GM10847 (cell line): ENCODE data around the gene LYG1.

ENCODE experiments used
- POLR2A ChIP-seq: IDR thresholded peaks from 2 replicates; pipeline ENCODE4 v1.6.1; 2011; ENCODE audit not compliant: insufficient read length; ENCODE audit errors: extremely low read depth

Gene LYG1

DNA sequence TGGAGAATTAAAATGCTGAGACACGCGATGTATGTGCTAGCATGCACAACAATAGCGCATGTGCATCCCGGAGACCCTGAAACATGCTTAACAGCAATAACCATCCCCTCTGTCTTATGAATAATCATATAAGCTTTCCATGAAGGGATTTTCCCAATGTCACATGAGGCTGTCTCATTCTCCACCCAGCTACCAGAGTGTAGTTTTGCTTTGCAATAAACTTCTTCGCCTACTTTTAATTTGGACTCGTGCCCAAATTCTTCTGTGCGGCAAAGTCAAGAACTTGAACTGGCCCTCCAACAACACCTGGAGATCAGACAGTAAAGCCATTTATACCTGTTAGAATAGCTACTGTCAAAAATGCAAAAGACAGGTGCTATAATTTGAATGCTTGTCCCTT is 15.5 kb downstream of the LYG1 start:
- TF ChIP-seq POLR2A, result no peak

DNA sequence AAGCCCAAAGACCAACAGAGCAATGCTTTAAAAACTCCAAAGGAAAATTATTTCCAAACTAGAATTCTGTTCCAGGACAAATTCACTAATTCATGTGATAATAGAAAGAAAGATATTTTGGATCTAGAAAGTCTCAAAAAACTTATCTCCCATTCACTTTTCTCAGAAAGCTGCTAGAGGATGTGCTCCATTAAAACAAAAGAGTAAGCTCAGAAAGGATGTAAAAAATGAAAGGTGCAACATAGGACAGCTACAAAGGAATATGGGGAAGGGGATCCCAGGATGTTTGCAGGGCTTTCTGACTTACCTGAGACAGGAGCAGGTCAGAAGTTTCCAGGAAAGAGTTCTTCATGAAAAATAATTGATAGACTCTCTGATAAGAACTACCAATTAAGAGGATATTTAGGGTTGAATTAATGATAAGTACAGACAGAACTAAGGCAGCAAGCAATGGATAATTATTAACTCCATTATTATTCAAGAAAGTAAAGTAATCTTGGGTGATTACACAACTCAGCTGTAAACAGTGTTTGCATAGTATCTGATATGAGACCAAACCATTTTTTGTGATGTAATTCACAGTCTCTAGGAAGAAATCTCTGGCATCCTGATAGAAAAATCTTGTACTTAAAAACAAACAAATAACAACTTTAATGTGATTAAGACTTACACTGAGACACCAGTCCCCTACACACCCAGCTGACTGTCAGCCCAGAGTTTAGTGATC is 20.9 kb downstream of the LYG1 start:
- TF ChIP-seq POLR2A, result no peak

DNA sequence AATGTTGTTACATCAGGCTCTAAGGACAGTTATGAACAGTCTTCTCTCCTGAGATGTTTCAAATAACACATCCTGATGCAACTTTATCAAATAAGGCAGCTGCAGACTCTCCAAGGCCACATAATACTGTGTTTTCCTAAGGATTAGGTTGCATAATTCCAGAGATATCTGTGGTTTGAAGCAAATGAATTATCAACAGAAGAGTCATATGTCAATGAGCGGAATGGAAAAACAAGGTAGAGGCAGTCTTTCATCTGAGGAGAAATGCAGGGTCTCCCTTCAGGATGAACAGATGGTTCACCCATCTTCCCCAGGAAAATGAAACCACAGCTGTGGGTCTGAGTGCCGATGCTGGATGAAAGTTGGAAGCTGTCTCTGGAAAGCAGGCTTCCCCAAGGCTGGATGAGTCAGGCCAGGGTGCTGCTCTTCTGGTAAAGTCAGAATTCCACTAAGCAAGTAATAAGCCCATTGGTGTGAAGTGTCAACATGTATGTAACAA is 22.2 kb downstream of the LYG1 start:
- no peak for TF ChIP-seq POLR2A

DNA sequence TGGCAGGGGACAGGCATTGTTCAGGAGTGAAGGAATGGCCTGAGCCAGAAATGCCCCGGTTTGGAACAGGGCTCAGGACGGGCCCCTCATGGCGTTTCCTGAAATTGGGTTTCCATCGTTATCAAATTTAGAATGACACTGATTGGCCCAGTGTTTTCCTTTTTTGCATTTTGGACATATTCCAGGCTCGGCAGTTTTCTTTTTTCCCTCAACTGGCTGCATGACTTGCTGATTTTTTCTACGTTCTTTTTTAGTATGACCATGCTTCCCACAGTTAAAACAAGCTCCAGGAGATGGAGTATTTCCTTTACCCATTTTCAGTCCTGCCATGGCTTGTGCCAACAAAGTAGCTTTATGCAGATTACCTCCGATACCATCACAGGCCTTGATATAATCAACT is 25.1 kb downstream of the LYG1 start:
- TF ChIP-seq POLR2A, result no peak

DNA sequence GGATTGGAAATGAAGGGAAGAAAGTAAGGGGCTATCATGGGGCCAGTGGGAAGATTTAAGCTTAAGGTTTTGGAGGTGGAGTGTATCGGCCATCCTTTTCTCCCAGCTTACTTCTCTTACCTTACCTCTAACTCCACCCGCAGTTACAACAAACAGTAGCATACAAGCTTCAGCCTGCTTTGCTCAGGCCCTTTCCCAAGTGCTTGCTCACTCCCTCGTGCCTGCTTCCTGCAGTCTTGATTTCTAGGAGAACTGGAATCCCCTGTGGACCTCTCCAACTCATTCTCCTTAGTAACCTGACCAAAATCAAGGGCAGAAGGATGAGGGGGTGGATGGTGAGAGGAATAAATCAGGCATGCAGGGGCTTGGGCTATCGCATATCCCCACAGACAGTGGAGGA is 39.8 kb downstream of the LYG1 start:
- no peak for TF ChIP-seq POLR2A

DNA sequence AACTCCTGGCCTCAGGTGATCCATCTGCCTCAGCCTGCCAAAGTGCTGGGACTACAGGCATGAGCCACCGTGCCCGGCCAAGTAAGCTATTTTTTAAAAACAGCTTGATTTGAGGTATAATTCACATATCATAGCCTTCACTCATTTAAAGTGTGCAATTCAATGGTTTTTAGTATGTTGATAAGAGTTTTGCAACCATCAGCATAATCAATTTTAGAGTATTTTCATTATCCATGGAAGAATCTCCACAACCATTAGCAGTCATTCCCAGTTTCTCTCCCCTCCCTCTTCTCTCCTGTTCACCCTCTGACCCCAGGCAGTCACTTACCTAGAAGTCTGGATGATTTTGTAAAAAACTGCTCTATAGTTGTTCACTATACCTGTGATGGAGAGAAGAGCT is 40.8 kb downstream of the LYG1 start:
- TF ChIP-seq POLR2A, result no peak

DNA sequence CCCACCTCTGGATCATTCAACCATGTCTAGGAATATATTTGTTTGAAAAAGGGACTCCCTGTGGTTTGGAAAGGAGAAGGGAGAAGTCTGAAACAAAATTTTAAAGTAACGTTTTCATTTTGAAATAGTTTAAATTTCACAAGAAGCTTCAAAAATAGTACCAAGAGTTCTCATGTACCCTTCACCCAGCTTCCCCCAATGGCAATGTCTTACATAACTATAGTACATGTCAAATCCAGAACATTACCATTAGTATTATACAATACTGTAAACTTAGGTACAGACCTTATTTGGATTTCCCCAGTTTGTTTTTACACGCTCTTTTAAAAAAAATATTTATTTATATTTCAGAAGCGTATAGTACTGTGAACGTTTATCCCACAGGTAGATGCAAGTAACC is 41.5 kb downstream of the LYG1 start:
- TF ChIP-seq POLR2A, result no peak

DNA sequence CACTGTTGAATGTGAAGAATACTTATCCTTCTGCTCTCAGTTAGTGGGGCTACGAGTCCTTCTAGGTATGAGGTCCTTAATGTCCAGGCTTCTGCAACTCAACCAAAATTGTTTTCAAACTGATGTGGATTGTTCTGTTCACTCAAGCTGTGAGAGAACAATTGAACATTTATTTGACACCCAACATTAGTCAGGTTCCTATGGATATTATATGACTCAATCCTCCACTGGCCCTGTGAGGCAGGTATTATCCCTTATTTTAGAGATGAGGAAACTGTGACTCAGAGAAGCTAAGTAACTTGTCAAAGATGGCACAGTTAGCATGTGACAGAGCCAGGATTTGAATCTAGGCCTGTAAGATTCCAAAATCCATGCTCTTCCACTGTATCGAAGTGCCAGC is 44.3 kb downstream of the LYG1 start:
- TF ChIP-seq POLR2A, result no peak

DNA sequence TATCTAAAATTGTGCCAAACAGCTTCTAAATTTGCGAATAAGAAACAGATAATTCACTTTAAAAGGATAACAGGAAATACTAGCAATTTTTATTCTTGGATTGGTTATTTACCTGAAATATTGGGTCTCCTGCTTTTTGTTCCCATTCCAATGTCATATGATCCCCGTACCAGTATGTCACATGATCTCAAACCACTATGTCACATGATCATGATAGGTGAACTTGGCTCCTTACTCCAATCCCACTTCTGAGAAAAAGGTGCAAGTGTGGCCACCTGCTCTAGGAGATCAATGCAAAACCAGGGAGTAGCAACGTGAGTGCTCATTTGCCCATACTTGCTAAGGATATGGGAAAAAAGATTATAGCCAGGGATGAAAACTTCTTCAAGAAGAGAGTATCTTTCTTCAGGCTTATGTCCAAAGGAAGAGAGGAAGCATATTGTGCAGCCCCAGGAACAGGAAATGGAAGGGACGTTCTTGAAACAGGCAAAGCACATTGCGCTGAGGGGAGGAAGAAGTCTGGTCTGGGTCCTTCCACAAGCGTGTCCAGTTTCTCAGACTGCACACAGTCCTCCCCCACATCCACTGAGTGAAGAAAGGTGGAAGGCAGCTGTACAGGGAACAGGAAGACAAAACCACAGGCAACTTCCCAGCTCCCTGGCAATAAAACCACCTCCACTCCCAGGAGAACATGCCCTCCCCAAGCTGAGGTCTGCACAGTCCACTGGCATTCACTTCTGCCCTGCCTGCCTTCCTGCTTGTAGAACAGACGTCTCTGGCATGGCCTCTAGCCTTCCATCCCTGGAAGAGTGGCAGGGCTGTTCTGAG is 45.3 kb downstream of the LYG1 start, which contains the start of gene LYG2:
TSS of gene LYG2 (minus strand) at position 176 of the 828 bp plus-strand sequence. CDS start 1,406 bp downstream, outside the sequence.
- no peak for TF ChIP-seq POLR2A

DNA sequence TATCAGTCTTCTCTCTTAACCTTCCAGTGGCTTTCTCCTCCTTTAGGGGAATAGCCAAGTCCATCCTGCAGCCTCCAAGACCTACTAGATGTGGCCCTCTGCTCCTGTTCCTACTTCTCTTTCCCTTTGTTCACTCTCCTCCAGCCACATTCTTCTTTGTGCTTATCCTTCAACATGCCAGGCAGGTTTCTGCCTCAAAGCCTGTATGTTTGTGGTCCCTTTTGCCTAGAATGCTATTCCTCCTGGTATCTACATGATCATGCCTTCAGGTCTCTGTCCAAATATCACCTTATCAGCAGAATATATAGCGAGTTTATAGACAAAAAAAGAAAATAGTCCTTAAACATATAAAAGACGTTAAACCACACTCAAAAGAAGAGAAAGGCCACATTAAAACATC is 51.0 kb downstream of the LYG1 start:
- no peak for TF ChIP-seq POLR2A

DNA sequence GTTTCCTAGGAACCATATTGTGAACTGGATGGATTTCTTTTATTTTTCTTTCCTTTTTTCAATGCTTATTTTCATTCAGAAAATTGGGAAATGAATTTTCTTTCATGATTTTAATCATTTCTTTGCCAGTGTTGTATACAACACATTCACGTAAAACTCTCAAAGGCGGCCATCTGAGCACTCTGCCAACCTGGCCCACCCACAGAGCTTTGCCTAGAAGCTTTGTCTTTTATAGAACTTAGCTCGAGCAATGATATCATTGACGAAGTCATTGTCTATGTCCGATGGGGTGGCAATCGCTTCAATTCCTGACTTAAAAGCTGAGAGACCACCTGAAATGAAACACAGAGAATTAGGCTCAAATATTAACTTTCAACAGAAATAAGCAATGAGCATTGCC is 58.8 kb downstream of the LYG1 start:
- no peak for TF ChIP-seq POLR2A

DNA sequence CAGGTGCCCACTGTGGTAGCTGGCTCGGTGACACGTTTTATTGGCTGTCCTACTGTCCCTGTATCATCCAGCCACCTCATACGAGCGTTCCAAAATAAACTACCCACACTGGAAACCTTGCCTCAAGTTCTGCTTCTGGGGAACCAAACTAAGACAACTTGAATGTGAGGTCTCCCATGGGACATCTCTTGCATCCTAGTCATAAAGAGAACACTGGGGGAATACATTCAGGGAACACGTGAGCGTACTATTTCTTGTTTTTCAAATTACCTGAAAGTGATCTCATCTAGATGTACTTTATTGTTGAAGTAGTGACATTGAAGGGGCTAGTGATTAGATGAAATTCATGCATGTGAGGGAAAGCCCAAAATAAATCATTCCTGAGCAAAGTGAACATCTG is 60.6 kb downstream of the LYG1 start:
- TF ChIP-seq POLR2A, result no peak

DNA sequence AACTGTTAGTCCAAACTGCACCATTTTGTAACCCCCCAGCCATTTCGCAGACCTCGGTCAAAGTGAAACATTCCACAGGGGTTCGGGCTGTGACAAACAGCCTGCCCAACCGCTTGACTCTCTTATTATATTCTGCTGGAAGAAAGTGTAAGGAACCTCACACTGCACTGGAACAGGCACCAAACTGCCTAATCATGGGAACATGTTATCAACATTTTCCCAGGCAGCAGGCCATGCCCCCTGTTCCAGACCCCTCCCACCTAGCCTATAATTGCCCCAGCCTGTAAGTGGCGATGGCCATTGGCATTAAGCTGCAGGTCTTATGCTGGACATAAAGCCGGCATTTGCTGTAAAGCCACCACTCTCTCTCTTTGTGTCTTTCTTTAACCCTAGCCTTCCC is 62.4 kb downstream of the LYG1 start:
- TF ChIP-seq POLR2A, result no peak
